K562 (cell line): ENCODE results near the gene PPP2R2D. TPM values are rescaled to one million over a fixed set of nuclear protein-coding genes. Genes with fewer than 3 reads are reported as not detected.
A peak's percentile ranks its signal among the peaks of the same experiment; 100 is the strongest.

Source experiments
- CBX2 ChIP-seq: fragments of 200-600 bp; sonication (generic); IDR thresholded peaks from one replicate; pipeline ENCODE4 v1.6.1; 2012; ENCODE audit warnings: mild to moderate bottlenecking, low read length, inconsistent platforms; ENCODE audit not compliant: insufficient read depth, poor library complexity, severe bottlenecking
- CCNT2 ChIP-seq: IDR thresholded peaks from 2 replicates; pipeline ENCODE4 v1.6.1; 2011; ENCODE audit warnings: borderline replicate concordance, low read depth, mild to moderate bottlenecking, moderate library complexity, mixed read lengths, low read length; ENCODE audit not compliant: insufficient read length; ENCODE audit errors: extremely low read depth
- EHMT2 ChIP-seq: fragments of 450-650 bp; IDR thresholded peaks from 2 replicates; pipeline ENCODE4 v1.6.1; 2018; ENCODE audit warnings: antibody characterized with exemption
- ESRRA ChIP-seq: fragments of 450-650 bp; IDR thresholded peaks from 2 replicates; pipeline ENCODE4 v1.6.1; 2014; ENCODE audit warnings: low read depth, mild to moderate bottlenecking, moderate library complexity, borderline replicate concordance
- FOXJ3 ChIP-seq: sonication (generic); formaldehyde crosslinking; IDR thresholded peaks from 2 replicates; pipeline ENCODE4 v1.4.0; 2020; ENCODE audit warnings: mild to moderate bottlenecking, missing genetic modification reagents
- GTF3C2 ChIP-seq: IDR thresholded peaks from 3 replicates; pipeline ENCODE4 v1.6.1; 2011; ENCODE audit warnings: borderline replicate concordance, mild to moderate bottlenecking, moderate library complexity; ENCODE audit not compliant: insufficient read length; ENCODE audit errors: extremely low read depth
- MAZ ChIP-seq, 2 experiments: fragments of 450-650 bp in 1 of 2; sonication (generic) in 1 of 2; formaldehyde crosslinking; IDR thresholded peaks in 1 of 2; conservative IDR thresholded peaks in 1 of 2; 2 replicates each; pipeline versions ENCODE4 v1.4.0 to v1.5.0; 2020; ENCODE audit warnings: mild to moderate bottlenecking in 1 of 2, missing genetic modification reagents in 1 of 2
- MLX ChIP-seq, 2 experiments: fragments of 450-650 bp in 1 of 2; sonication (generic) in 1 of 2; formaldehyde crosslinking; conservative IDR thresholded peaks; 2 replicates each; pipeline versions ENCODE4 v1.4.0 to v1.8.1; 2020 to 2022; ENCODE audit warnings: mild to moderate bottlenecking in 1 of 2, missing genetic modification reagents in 1 of 2
- MYBL2 ChIP-seq, 2 experiments: fragments of 450-650 bp in 1 of 2; sonication (generic) in 1 of 2; formaldehyde crosslinking in 1 of 2; IDR thresholded peaks; 2 replicates each; pipeline versions ENCODE4 v1.6.1 to v1.8.1; 2017 to 2022; ENCODE audit warnings: borderline replicate concordance in 1 of 2, inconsistent platforms in 1 of 2, low read depth in 1 of 2, mild to moderate bottlenecking in 1 of 2, missing genetic modification reagents in 1 of 2, moderate library complexity in 1 of 2
- NEUROD1 ChIP-seq: fragments of 150-350 bp; IDR thresholded peaks from 2 replicates; pipeline ENCODE4 v1.6.1; 2014; ENCODE audit warnings: borderline replicate concordance, low read length, low read depth; ENCODE audit not compliant: partially characterized antibody
- NFE2L1 ChIP-seq: fragments of 450-650 bp; IDR thresholded peaks from 2 replicates; pipeline ENCODE4 v1.6.1; 2016; ENCODE audit warnings: missing genetic modification characterization, low read depth, mild to moderate bottlenecking, missing compliant biosample characterization, moderate library complexity, borderline replicate concordance
- NFIC ChIP-seq: fragments of 450-650 bp; IDR thresholded peaks from 2 replicates; pipeline ENCODE4 v1.6.1; 2017; ENCODE audit warnings: mild to moderate bottlenecking, inconsistent platforms
- NRF1 ChIP-seq, 2 experiments: fragments of 450-650 bp; IDR thresholded peaks in 1 of 2; conservative IDR thresholded peaks in 1 of 2; 2 replicates each; pipeline ENCODE4 v1.6.1; 2014; ENCODE audit warnings: mild to moderate bottlenecking in 2 of 2
- PBX2 ChIP-seq, 2 experiments: IDR thresholded peaks in 1 of 2; conservative IDR thresholded peaks in 1 of 2; 2 replicates each; pipeline ENCODE4 v1.6.1; 2016; ENCODE audit warnings: low read depth in 2 of 2, mild to moderate bottlenecking in 1 of 2, missing compliant biosample characterization in 1 of 2, missing genetic modification characterization in 1 of 2, moderate library complexity in 1 of 2
- PHF8 ChIP-seq: fragments of 200-600 bp; sonication (generic); IDR thresholded peaks from 2 replicates; pipeline ENCODE4 v1.6.1; 2012; ENCODE audit warnings: mixed run types, mild to moderate bottlenecking, inconsistent platforms, low read length, moderate library complexity, borderline replicate concordance
- RFX7 ChIP-seq: fragments of 250-450 bp; sonication (Bioruptor Pico); IDR thresholded peaks from 2 replicates; pipeline ENCODE4 v1.5.1; 2021; ENCODE audit warnings: mild to moderate bottlenecking
- TAF15 ChIP-seq: fragments of 200-400 bp; formaldehyde crosslinking; IDR thresholded peaks from 2 replicates; pipeline ENCODE4 v1.6.1; 2017; ENCODE audit warnings: mild to moderate bottlenecking, low read depth, low read length, moderate library complexity
- TAF7 ChIP-seq: fragments of 450-650 bp; IDR thresholded peaks from 2 replicates; pipeline ENCODE4 v1.6.1; 2016; ENCODE audit warnings: missing genetic modification characterization, missing compliant biosample characterization
- TEAD4 ChIP-seq, 2 experiments: sonication (generic) in 1 of 2; formaldehyde crosslinking in 1 of 2; IDR thresholded peaks; 2 replicates each; pipeline versions ENCODE4 v1.6.1 to v1.8.0; 2012 to 2022; ENCODE audit warnings: borderline replicate concordance in 1 of 2, inconsistent platforms in 1 of 2, low read length in 1 of 2, mild to moderate bottlenecking in 1 of 2, missing genetic modification reagents in 1 of 2
- ZNF830 ChIP-seq: fragments of 250-450 bp; sonication (Bioruptor Pico); IDR thresholded peaks from 2 replicates; pipeline ENCODE4 v1.5.0; 2021; ENCODE audit warnings: mild to moderate bottlenecking
- polyA plus RNA-seq, 8 experiments: library from polyadenylated mRNA; depleted of rRNA in 4 of 8; stranded (reverse) in 5 of 8; unstranded in 3 of 8; fragments of >200 nt; fragmentation: Nextera tagmentation in 2 of 8; fragmentation: Illumina TruSeq in 1 of 8; extraction: Ambion mirVana in 2 of 8; extraction: Trizol in 1 of 8; gene quantifications; 2 replicates each; pipeline versions ENCODE4 v1.2.1 to v1.2.3, GENCODE V29; 2011 to 2014; ENCODE audit warnings: inconsistent platforms in 1 of 8, missing spikeins in 1 of 8
- total RNA-seq, 7 experiments: library from RNA; depleted of rRNA in 6 of 7; stranded (reverse); fragments of >200 nt in 6 of 7; fragmentation: Illumina TruSeq in 2 of 7; extraction: Trizol in 2 of 7; gene quantifications; 2 replicates each; pipeline versions ENCODE4 v1.2.1 to v1.2.3, GENCODE V29; 2011 to 2021; ENCODE audit warnings: low replicate concordance in 1 of 7

PPP2R2D gene
- total and polyA plus RNA-seq, 9 of the 15 experiments (the other 6 are each of a cell fraction or from before 2014, with no cell fraction given), result 1.9 to 37.0 (median 26.8) TPM

GRCh38 chr10:131896403-131896802 is 4.4 kb upstream of the PPP2R2D start (continued):
- TF ChIP-seq GTF3C2 (no peak), TEAD4 (IDR thresholded peaks at IDR 0.05; ENCODE audit: low read length) (0 out of 2 replicates have a peak, but pooled peaks have one; percentile 27), TEAD4 (CRISPR knock-in tag; IDR thresholded peaks at IDR 0.05; ENCODE audit: borderline replicate concordance) (no peak), NRF1 (conservative IDR thresholded peaks at IDR 0.05 in 1 of 2, IDR thresholded peaks at IDR 0.05 in 1 of 2) (0 out of 4 replicates have a peak, but pooled peaks of 1 of the 2 experiments have one; percentile 23), MYBL2 (IDR thresholded peaks at IDR 0.05; ENCODE audit: low read depth) (no peak), MYBL2 (CRISPR knock-in tag; IDR thresholded peaks at IDR 0.05; ENCODE audit: borderline replicate concordance) (no peak), TAF15 (no peak), CBX2 (no peak), FOXJ3 (CRISPR knock-in tag) (no peak), TAF7 (tag) (no peak), NFIC (no peak), PHF8 (no peak), ZNF830 (CRISPR knock-in tag) (no peak), MLX (CRISPR knock-in tag; conservative IDR thresholded peaks at IDR 0.05) (no peak), NFE2L1 (tag) (no peak), NEUROD1 (no peak), EHMT2 (no peak), ESRRA (peak; percentile 76; the same call in 1 of the 2 replicates), CCNT2 (no peak), MAZ (CRISPR knock-in tag; conservative IDR thresholded peaks at IDR 0.05 in 1 of 2, IDR thresholded peaks at IDR 0.05 in 1 of 2) (no peak), RFX7 (no peak), PBX2 (CRISPR knock-in tag; IDR thresholded peaks at IDR 0.05; ENCODE audit: low read depth) (no peak), PBX2 (tag; conservative IDR thresholded peaks at IDR 0.05; ENCODE audit: low read depth) (peak; percentile 65)
